Testis (tissue), 3 donors: ENCODE results near the gene REST. TPM values are rescaled to one million over a fixed set of nuclear protein-coding genes. Genes with fewer than 3 reads are reported as not detected.

Experiments used
- DNase-seq: peaks from one replicate; pipeline ENCODE4 v3.0.0-alpha.2; 2019
- H3K27ac ChIP-seq, 2 donors: fragments of 200-600 bp; sonication (generic); one replicate each; pipeline ENCODE4 v1.5.1; 2019
- H3K27me3 ChIP-seq: fragments of 200-600 bp; sonication (generic); one replicate; pipeline ENCODE4 v1.5.1; 2019
- H3K36me3 ChIP-seq: fragments of 200-600 bp; sonication (generic); one replicate; pipeline ENCODE4 v1.5.1; 2017; ENCODE audit warnings: low read depth; ENCODE audit errors: missing control alignments
- H3K4me1 ChIP-seq: fragments of 200-600 bp; sonication (generic); one replicate; pipeline ENCODE4 v1.5.1; 2019
- H3K4me3 ChIP-seq, 2 donors: fragments of 200-600 bp; sonication (generic); one replicate each; pipeline ENCODE4 v1.5.1; 2017 to 2019
- H3K9me3 ChIP-seq: fragments of 200-600 bp; sonication (generic); one replicate; pipeline ENCODE4 v1.5.1; 2017
- POLR2A ChIP-seq: fragments of 450-650 bp; IDR thresholded peaks from one replicate; pipeline ENCODE4 v1.6.1; 2017; ENCODE audit warnings: antibody characterized with exemption, mild to moderate bottlenecking, moderate library complexity
- WGBS, 2 donors: methylation state at CpG; one replicate each; pipeline ENCODE4 v1.1.5; 2018; 5-methylcytosine and 5-hydroxymethylcytosine counted together
- intact Hi-C: fragments of 100-400 bp; cut with DNase I; formaldehyde crosslinking; loops from one replicate; pipeline ENCODE4 v1.15.1; 2023; ENCODE audit warnings: low total_unique reads
- polyA plus RNA-seq: library from polyadenylated mRNA; stranded (reverse); fragments of 350-450 nt; fragmentation: Illumina TruSeq; extraction: RNeasy Lipid Tissue Mini Kit (QIAGEN cat#74804); gene quantifications from one replicate; pipeline ENCODE4 v1.2.3, GENCODE V29; 2014; ENCODE audit warnings: low read depth, low replicate concordance; ENCODE audit not compliant: insufficient read depth
- total RNA-seq, 2 donors: library from RNA; depleted of rRNA; stranded (reverse); fragments of >200 nt; gene quantifications; one replicate each; pipeline ENCODE4 v1.2.3, GENCODE V29; 2016
- TF ChIP-seq, protein P1 (sequence below), 3 experiments: fragments of 450-650 bp in 2 of 3; fragments of 200-600 bp in 1 of 3; sonication (generic) in 1 of 3; IDR thresholded peaks; one replicate each; pipeline ENCODE4 v1.5.1; 2016 to 2019; ENCODE audit warnings: antibody characterized with exemption in 3 of 3, mild to moderate bottlenecking in 2 of 3, moderate library complexity in 1 of 3

The REST gene
- total and polyA plus RNA-seq, 3 donors from 2014 or later, result 10.7 to 58.2 (median 50.2) TPM

- no peak for TF ChIP-seq POLR2A
- TF ChIP-seq, protein P1, sequence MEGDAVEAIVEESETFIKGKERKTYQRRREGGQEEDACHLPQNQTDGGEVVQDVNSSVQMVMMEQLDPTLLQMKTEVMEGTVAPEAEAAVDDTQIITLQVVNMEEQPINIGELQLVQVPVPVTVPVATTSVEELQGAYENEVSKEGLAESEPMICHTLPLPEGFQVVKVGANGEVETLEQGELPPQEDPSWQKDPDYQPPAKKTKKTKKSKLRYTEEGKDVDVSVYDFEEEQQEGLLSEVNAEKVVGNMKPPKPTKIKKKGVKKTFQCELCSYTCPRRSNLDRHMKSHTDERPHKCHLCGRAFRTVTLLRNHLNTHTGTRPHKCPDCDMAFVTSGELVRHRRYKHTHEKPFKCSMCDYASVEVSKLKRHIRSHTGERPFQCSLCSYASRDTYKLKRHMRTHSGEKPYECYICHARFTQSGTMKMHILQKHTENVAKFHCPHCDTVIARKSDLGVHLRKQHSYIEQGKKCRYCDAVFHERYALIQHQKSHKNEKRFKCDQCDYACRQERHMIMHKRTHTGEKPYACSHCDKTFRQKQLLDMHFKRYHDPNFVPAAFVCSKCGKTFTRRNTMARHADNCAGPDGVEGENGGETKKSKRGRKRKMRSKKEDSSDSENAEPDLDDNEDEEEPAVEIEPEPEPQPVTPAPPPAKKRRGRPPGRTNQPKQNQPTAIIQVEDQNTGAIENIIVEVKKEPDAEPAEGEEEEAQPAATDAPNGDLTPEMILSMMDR (IDR thresholded peaks at IDR 0.05), result no peak
- H3K4me1 ChIP-seq, result peaks cover 4% of the 10 kb centered on the region
- H3K27ac ChIP-seq, result no peak overlapping the region
- intact Hi-C loops, result no loop called here
- no peak for DNase-seq
- H3K27me3 ChIP-seq, result no peaks in the 10 kb centered on the region
- WGBS, 2 donors, result 68 to 72% methylated on average over 3 of the region's 3 CpGs
- H3K36me3 ChIP-seq, result no peaks in the 10 kb centered on the region
- H3K9me3 ChIP-seq, result no peaks in the 10 kb centered on the region
- H3K4me3 ChIP-seq, result no peak overlapping the region
Measured at GRCh38 chr4:56902703-56903102, 5.0 kb upstream of the REST start.

DNA sequence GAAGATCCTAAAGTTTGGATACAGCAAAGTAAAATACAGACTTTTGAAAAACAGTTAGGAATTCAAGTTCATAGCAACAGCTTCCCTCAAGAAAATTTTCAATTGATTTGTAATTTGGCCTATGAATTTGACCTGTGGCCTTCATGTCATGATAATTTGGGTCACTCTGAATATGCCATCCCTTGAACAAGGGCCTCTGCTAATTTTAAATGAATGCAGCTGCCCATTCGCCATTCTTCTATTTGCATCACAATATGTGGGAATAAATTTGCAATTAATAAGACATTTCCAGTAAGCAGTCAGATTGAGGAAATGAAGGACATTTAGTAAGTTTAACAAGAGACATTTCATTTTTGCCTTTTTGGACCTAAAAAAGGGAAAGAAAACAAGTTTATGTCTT, 1.9 kb upstream of the REST start:
- no peak overlapping the region for H3K27ac ChIP-seq
- intact Hi-C loops, result loop anchor here (5.0 kb wide), 1 partner anchor 72 kb away; the partner anchor contains the start of genes NOA1 and POLR2B
- H3K4me1 ChIP-seq, result peaks cover 11% of the 10 kb centered on the region
- 91 to 95% methylated on average over 1 of the region's 1 CpG for WGBS, 2 donors
- H3K36me3 ChIP-seq, result no peaks in the 10 kb centered on the region
- no peak for DNase-seq
- TF ChIP-seq, protein P1 (IDR thresholded peaks at IDR 0.05), result no peak
- TF ChIP-seq POLR2A, result no peak
- no peak overlapping the region for H3K4me3 ChIP-seq
- H3K27me3 ChIP-seq, result no peaks in the 10 kb centered on the region
- no peaks in the 10 kb centered on the region for H3K9me3 ChIP-seq

- intact Hi-C loops, result loop anchor here (5.0 kb wide), 1 partner anchor 71 kb away; the partner anchor contains the start of genes NOA1 and POLR2B
- H3K4me3 ChIP-seq, result peak overlapping the region; percentile 96 to 98
- WGBS, 2 donors, result 19 to 22% methylated on average over 19 of the region's 19 CpGs
- H3K27me3 ChIP-seq, result no peaks in the 10 kb centered on the region
- TF ChIP-seq POLR2A, result no peak
- TF ChIP-seq, protein P1 (IDR thresholded peaks at IDR 0.05), result no peak
- no peak for DNase-seq
- peaks cover 20% of the 10 kb centered on the region for H3K4me1 ChIP-seq
- peak overlapping the region in 1 of 2 donors; percentile 96 for H3K27ac ChIP-seq
- no peaks in the 10 kb centered on the region for H3K9me3 ChIP-seq
- no peaks in the 10 kb centered on the region for H3K36me3 ChIP-seq
Measured at GRCh38 chr4:56906489-56907393, 959 bp upstream of the REST start.

DNA sequence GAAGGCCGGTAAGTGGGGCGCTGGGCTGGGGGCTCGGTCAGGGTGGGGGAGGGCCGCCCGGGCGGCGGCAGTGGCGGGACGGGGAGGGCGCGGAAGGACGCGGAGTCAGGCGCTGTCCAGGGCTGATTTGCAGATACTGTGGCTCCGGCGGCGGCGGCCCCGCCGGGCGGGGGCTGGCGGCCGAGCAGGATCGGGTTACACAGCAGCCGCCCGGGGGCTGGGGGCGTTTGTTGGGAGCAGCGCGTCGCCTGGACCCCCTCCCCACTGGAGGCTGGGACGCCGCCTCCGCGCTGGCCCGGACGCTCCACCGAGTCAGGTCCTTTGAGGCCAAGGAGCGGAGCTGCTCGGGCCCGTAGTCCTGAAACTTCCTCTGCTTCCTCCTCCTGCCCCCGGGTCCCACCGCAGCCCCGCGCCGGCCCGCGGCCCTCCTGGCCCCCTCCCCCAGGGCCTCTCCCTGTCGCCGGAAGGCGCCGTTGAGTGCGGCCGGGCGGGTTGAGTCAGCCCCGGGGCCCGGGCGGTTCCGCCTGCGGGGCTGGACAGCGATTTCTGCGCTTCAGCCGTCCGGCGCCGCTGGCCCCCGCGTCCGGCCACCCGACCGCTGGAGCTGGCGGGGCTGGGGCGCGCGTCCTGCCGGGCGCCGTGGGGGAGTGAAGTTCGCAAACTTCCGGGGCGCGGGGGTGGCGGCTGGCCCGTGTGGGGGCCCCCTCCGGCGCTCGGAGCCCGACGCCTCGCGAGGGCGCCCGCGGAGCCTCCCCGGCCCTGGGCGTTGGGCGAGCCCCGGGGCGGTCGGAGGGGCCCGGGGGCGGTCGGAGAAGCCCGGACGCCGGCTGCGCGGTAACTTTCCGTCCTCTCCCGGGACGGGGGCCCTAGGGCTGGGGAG, 746 bp downstream of the REST start:
- peaks cover 24% of the 10 kb centered on the region for H3K4me1 ChIP-seq
- TF ChIP-seq POLR2A, result no peak
- TF ChIP-seq, protein P1 (IDR thresholded peaks at IDR 0.05), result no peak
- DNase-seq, result peak; percentile 75
- 1% methylated on average over 55 of the region's 110 CpGs; no CpG with 5 or more reads in 1 of the 2 donors for WGBS, 2 donors
- peak overlapping the region; percentile 96 to 98 for H3K4me3 ChIP-seq
- H3K27me3 ChIP-seq, result no peaks in the 10 kb centered on the region
- no peaks in the 10 kb centered on the region for H3K36me3 ChIP-seq
- H3K9me3 ChIP-seq, result no peaks in the 10 kb centered on the region
- H3K27ac ChIP-seq, result peak overlapping the region; percentile 95 to 96
- intact Hi-C loops, result loop anchor here (5.0 kb wide), 1 partner anchor 69 kb away; the partner anchor contains the start of genes NOA1 and POLR2B
